Right lung (tissue), 5 donors: ENCODE measurements around the gene GRM1. TPM values are rescaled to one million over a fixed set of nuclear protein-coding genes. Genes with fewer than 3 reads are reported as not detected.
A peak's percentile ranks its signal among the peaks of the same experiment; 100 is the strongest.

Source experiments
- DNase-seq, 2 donors: peaks; one replicate each; pipeline ENCODE4 v3.0.0-alpha.2; 2013
- polyA plus RNA-seq, 5 donors: library from polyadenylated mRNA; unstranded; fragments of 120-200 nt; gene quantifications; one replicate each; pipeline versions ENCODE4 v1.2.1 to v1.2.3, GENCODE V29; 2013; ENCODE audit warnings: inconsistent platforms in 1 of 5, low replicate concordance in 1 of 5; ENCODE audit not compliant: insufficient read length in 5 of 5, insufficient read depth in 1 of 5

GRM1 gene
- polyA plus RNA-seq, 5 donors = 0.04 to 0.09 (median 0.05) TPM

DNA sequence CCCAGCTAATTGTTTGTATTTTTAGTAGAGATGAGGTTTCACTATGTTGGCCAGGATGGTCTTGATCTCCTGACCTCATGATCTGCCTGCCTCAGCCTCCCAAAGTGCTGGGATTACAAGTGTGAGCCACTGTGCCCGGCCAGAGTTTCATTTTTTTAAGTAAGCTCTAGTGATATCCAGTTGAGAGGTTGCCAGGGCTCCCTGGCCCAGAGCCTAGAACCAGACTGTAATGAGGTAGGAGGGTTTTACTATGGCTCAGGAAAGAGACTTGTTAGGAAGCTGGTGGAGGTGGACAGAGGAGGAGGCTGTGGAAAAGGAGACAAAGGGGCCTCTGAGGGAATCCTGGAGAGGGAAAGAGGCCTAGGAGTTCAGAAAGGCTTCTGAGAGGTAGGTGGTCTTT lies 242.3 kb downstream of the GRM1 start:
- DNase-seq = peak; percentile 15 to 23

DNA sequence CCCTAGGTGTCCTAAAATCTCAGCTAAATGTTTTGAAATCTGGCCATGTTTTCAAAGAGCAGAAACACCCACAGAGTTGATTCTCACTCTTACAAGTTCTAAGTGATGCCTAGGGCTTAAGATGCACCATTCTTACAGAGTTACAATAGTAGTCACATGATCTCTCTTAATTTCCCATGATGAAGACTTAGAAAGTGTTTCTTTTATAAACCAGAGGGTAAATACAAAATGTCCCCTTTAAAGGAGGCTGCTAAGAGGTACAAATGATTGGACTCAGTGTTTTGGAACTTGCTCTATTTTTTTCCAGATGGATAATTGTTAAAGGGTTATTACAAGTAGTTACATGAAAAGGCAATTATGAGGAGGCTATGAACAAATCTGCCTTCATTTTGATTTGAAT lies 244.6 kb downstream of the GRM1 start:
- DNase-seq = no peak

DNA sequence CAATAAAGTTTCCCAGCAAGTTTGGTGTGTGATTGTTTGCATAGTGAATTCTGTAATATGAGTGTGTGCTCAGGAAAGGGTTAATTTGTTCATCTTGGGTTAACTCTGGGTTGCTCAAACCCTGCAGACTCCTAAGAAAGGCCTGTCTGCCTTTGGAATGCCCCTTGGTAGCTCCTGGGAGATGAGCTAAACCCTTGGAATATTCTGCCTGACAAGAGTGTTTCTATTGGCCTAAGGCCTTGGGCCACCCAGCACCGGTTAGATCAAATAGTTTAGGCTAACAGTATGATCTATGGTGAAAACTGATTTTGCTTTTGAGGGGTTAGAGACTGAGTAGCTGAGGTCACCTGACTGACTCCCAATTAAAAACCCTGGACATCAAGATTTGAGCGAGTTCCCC lies 248.3 kb downstream of the GRM1 start:
- no peak for DNase-seq

DNA sequence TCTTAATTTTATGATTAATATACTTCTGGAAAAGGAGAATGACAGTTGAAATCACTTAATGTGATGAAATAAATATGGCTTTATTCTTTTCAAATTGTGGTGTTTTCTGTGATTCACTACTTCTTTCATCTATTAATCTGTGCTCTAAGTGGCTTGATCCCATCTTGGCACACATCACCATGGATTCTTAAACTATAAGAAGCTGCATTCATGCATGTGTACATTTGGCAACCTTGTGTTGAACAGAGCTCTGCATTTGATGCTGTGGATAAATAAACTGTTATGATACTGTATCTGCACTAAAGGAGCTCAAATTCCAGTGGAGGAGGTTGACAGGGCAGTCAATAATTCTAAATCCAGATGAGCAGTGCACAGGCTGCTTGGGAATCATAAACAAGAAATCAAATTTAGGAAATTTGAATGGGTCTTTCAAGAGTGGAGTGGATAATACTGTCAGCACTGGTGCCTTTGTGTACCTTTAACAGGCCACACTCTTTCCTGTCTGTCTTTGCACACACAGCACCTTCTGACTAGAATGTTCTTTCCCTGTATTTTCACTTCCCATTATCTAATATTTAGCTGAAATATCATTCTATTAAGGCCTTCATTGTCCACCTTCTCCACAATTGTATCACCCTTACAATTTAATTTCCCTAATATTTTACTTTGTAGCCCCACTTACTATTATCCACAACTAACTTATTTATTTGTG lies 252.9 kb downstream of the GRM1 start:
- no peak for DNase-seq

DNA sequence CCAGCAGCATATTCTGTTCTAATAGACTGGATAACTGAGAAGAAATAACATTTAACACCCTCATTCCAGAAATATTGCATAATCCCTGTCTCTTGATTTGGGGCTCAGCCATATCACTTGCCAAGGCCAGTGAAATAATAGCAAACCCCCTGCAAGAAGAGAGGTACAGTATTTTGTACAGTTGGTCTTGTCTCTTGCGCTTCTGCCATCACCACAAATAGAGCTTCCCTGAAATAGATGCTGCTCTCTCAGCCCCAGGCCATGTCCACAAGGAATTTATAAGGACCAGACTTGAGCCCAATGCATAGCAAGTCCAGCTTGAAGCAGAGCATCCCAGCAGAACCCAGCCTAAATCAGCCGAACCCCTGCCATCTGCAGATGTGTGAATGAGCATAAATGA lies 254.0 kb downstream of the GRM1 start:
- no peak for DNase-seq

DNA sequence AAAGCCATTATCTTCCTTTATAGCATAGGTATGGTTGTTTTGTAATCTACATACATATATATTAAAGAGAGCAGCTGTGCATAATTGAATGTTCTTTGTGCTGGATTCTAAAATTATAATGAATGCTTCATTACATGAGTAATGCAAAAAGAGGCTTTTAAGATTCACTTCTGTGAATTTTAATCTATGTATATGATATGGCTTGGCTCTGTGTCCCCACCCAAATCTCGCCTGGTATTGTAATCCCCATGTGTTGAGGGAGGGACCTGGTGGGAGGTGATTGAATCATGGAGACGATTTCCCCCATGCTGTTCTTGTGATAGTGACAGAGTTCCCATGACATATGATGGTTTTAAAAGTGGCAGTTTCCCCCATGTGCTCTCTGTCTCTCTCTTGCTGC lies 255.4 kb downstream of the GRM1 start:
- no peak for DNase-seq

DNA sequence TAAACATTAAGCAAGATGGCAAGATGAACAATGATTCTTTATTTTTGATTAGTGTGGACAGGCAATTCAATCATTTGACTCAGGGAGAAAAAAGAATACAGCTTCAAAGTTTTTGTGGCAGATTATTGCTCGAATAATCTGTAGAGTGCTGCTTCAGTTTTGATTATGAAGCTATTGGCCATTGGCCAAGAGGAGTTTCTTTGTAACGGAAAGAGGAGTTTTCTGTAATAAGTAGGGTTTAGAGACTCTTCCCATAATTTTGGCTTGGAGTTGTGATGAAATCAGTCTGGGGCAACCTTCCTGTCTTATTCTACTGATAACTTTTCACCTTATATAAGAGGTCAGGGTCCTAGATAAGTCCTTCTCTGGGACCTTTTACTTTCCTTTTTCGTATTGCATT lies 258.1 kb downstream of the GRM1 start:
- no peak for DNase-seq

DNA sequence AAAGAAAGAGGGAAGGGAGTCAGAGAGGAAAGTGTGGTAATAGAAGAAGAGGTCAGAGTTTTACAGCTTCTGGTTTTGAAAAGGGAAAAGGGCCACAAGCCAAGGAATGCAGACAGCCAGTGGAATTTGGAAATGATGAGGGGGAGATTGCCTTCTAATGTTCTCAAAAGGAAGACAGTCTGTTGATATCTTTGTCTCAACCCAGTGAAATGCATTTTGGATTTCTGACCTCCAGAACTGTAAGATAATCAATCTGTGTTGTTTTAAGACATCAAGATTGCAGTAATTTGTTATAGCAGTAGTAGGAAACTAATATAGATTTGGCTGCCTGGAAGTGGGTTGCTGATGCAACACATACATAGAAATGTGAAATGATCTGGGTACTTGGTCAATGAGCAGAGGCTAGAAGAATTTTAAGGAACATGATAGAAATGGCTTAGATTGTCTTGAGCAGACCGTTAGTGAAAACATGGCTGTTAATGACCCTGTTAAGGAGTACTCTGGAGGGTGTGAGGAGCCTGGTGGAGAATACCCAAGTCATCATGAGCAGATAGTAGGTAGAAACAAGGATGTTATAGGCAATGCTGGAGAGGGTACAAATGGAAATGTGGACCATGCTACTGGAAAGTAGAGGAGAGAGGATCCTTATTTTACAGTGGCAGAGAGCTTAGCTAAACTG lies 259.0 kb downstream of the GRM1 start:
- DNase-seq = no peak

DNA sequence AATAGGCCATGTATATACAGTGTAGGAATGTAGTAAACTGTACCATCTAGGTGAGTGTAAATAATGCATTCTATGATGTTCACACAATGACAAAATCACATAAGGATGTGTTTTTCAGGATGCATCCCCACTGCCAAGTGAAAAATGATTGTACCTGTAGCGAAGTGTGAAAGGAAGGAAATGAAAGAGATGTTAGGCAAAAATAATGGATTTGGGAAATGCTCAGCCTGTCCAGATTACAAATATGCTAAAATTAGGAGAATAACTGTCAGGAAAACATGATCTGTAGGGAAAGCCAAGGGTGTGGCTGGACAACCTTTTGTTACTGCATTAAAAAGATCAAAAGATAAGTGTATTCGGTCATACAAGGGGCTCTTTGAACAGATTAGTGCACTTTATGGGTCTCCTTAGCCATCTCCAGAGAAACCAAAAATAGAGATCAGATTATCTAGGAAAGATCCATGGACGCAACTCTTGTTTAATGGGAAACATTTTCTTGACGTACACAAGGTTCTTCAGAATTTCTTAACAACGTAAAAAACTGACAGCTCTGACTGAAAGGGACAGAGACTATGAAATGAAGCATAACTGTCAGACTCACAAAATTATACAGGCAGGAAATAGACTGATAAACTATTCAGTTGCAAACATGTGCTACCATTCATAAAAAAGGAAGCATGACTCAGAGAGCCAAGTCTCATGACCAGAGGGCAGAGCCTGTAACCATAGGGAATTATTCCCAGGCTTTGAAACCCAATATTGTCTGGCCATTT lies 261.1 kb downstream of the GRM1 start:
- DNase-seq = no peak

DNA sequence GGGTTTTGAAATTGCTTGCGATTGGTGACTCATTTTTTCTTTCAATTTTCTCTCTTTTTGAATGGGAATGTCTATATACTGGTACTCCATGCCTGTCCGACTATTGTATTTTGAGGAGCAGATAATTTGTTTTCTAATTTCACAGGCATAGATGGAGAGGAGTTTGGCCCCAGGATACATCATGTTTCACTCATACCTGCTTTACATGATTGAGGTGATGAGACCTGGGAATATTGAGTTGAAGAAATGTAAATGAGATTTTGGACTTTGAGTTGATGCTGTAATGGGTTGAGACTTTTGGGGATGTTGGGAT lies 261.7 kb downstream of the GRM1 start:
- DNase-seq = no peak

DNA sequence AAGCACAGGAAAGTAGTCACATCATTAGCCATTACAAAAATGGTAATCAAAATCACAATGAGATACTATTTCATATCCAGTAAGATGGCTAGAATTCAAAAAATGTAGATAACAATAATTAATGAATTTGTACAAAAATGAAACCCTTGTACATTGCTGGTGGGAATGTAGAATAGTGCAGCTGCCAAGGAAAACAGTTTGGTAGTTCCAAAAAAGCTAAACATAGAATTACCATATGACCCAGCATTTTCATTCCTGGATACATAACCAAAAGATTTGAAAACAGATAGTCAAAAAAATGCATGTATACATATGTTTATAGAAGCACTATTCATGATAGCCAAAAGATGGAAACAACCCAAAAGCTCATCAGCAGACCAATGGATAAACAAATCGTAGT lies 263.6 kb downstream of the GRM1 start:
- DNase-seq = no peak

DNA sequence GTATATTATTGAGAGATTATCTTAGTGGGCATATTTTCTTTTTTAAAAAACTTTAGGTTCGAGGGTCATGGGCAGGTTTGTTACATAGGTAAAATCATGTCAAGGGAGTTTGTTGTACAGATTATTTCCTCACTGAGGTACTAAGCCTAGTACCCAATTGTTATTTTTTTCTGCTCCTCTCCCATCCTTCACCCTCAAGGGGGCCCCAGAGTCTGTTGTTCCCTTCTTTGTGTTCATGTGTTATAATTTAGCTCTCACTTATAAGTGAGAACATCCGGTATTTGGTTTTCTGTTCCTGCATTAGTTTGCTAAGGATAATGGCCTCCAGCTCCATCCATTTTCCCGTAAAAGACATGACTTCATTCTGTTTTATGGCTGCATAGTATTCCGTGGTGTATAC lies 266.8 kb downstream of the GRM1 start:
- no peak for DNase-seq

DNA sequence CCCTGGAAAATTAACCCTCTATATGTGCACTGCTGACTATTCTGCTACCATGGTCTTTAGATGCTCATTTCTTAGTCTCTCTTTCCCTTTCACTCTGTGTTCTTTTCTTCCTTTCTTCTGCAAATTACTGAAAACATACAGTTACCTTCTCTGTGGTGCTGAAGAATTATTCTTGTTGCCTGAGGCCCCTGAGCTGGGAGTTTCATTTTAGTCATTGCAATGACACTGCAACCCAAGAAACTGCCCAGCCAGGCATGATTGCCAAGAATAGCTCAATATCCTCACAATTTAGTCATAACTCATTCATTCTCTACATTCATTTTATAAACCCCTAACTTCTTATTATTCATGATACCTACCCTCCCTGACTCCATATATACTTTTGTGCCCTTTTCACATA lies 269.0 kb downstream of the GRM1 start:
- DNase-seq = no peak

DNA sequence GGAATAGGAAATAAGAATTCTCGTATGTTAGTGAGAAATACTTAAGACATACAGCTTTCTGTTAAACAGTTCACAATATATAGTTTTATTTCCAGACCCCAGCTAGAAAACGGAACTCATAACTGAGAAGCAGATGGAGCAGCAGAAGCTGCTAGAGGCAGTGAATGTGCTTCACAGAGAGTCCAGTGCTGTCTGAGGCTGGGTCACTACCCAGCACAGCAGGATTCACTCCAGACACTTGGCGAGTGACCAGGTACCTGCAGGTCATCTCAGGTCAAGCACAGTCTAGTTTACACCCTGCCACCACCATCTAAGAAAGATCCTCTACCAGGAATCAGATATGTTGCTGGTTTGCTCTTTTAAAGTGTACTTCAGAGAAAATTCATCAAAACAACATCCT lies 271.7 kb downstream of the GRM1 start:
- DNase-seq = no peak

DNA sequence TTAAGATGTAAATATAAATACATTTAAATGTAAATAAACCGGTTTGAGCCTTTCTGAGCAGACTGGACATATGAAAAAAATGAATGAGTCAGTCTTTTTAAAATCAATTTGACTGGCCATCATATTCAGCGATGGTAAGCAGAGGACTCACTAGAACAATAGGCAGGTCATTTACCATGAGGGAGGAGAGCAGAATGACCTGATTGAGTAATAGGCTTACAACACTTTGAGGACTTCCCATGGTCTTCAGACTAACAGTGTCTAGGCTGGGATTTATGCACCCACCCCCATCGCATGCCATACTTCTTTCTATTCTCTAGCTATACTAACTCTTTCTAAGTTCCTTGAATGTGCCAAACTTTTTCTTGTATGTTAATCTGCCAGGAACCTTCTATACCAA lies 272.9 kb downstream of the GRM1 start:
- no peak for DNase-seq

DNA sequence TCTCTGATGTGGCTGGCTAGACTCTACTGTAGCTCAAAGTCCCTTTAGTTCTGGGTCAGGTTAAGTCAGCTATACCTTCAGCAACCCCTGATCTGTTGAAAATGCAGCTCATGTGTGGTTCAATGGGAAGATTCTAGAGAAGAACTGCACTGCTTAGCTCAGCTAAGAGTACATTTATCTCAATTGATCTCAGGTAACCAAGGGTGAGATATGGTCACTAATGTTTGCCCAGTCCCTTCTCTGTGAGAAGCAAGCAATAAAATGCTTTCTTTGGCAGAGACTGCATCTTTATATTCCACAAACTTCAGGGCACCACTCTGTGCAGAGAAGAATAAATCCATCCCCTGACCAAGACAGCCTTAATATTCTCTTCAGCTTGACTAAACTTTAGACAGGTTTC lies 274.1 kb downstream of the GRM1 start:
- DNase-seq = no peak

DNA sequence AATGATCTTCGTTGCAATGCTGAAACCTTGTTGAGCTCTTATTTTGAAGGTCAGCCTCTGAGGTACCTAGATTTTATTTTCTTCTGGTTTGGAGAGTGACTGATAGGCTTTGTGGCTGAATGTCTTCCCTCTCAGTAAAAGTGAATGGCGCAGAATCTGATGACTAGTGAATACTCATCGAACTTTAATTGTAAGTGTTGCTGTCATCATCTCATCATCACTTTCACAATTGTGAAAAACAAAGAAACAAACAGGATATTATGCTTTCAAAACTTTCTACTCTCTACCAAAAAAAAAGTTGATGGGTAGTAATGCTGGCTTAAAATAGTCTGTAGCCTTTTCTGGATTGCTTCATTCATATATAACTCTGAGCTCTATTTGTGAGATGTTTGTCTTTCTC lies 275.3 kb downstream of the GRM1 start:
- no peak for DNase-seq

DNA sequence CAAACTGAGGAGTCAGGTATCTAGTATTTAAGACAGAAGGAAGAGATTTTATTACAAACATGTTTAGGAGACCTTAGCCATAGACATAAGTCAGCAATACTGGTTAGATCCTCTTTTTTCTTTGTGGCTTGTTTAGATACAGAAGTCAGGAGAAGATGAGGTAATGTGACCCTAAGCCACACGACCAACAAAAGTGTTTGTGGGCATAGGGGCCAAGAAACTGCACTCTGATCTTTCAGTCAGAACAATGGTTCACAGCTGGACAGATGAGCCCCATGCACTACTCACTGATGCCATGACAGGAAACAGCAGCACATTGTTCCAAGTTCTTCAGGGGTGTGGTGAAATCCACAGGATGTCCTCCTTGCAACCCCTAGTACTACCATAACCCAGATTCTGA lies 276.2 kb downstream of the GRM1 start:
- no peak for DNase-seq

DNA sequence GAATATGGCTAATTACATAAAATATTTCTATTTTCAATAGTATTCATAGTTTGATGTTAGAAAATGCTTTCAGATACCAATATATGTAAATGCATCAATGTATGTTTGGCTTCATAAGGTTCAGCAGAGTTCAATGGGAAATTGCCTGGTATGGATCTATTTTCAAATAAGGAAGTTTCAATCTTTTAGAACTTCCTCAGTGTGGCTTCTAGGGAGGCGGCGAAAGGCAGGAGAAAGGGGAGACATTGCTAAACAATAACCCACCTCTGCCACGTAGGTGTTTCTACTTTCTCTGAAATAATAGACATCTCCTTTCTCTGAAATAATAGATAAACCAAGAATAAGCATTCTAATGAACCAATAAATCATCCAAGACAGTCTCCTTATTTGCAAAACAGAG lies 277.1 kb downstream of the GRM1 start:
- DNase-seq = no peak

DNA sequence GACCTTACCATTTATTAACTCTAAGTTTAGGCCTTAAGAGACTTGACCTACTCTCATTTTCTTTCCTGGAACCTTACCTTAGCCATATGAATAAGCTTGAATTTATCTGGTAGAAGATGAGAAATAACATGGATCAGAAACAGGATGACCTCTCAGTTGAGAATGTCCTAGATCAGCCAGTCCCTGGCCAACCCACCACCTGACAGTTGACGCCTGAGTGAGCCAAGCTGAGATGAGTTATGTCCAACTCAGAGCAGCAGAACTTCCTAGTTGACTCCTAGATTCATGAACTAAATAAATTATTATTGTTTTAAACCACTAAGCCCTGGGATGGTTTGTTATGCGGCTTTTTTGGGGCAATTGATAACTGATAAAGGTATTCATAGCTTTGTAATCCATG lies 281.8 kb downstream of the GRM1 start:
- DNase-seq = no peak

DNA sequence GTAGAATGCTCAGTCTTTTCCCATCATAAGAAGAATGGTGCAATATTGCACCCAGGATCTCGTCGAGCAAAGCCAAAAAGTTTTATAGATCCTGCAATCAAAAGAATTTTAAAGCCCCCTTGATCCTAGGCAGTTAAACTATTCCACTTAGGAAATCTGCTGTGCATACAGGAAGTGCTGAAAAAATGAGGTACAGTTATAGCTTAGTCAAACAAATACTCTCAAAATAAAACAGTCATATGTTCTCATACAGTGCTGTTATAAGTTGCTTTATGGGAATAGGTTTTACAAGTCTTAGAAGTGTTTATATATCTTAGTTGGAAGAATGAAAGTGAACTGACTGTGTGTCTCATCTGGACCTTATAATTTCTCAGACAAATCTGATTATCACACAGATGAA lies 282.2 kb downstream of the GRM1 start:
- DNase-seq = no peak

DNA sequence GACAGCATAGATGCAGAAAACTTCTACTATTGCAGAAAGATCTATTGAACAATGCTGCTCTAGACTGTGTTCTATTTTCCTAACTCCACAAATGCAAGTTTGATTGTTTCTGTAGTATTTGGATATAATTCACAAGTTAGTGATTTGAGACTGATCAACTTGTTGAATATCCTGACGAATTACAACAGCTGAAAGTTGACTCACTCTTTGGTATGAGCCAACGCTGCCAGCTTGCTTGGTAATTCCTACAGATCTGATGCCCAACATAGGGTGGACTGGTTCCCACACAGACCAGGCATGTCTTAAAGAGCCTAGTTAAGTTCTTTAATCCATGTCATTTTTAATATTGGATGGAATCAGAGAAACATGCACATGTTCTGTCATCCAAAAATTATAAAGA lies 283.7 kb downstream of the GRM1 start:
- no peak for DNase-seq

DNA sequence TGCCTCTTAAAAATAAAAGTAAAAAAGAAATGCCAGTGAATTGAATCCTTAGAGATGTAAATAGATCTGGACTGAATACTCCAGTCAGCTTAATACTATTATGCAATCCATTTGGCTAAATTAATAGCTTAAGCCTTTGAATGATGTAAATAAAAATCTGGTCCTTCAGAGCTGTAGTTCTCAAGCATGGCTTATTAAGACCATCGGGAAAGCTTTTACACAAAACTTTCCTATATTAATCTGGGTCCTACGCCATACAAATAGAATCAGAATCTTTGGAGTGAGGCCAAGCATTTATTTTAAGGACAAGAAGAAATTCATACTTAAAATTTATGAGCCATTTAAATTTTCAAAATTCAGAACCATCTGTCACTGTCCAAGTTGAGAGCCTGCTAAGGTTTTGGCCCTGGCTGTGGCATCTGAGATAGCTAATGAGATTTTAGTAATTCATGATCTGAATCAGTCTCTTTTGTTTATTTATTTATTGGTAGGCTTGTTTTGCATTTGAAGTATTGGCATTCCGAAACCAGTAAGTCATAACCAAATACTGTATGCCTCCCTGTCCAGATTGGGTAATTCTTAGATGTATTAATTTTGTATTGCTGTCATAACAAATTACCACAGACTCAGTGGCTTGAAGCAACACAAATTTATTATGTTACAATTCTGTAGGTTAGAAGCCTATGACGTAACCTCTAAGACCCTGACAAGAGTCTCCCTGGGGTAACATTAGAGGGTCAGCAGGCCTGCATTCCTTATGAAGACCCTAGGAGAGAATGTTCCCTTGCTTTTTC lies 286.7 kb downstream of the GRM1 start:
- DNase-seq = no peak
